DND-41 (cell line): ENCODE results near the gene SMG6.

Experiments used
- EZH2 ChIP-seq: IDR thresholded peaks from 3 replicates; pipeline ENCODE4 v1.6.1; 2012; ENCODE audit warnings: borderline replicate concordance, low read depth, mild to moderate bottlenecking, moderate library complexity, low read length, inconsistent platforms; ENCODE audit not compliant: severe bottlenecking
- TF ChIP-seq, protein P1 (sequence below): IDR thresholded peaks from 2 replicates; pipeline ENCODE4 v1.5.1; 2012; ENCODE audit warnings: borderline replicate concordance, low read length, moderate library complexity, mild to moderate bottlenecking; ENCODE audit not compliant: poor library complexity, severe bottlenecking; ENCODE audit errors: extremely low read depth

DNA sequence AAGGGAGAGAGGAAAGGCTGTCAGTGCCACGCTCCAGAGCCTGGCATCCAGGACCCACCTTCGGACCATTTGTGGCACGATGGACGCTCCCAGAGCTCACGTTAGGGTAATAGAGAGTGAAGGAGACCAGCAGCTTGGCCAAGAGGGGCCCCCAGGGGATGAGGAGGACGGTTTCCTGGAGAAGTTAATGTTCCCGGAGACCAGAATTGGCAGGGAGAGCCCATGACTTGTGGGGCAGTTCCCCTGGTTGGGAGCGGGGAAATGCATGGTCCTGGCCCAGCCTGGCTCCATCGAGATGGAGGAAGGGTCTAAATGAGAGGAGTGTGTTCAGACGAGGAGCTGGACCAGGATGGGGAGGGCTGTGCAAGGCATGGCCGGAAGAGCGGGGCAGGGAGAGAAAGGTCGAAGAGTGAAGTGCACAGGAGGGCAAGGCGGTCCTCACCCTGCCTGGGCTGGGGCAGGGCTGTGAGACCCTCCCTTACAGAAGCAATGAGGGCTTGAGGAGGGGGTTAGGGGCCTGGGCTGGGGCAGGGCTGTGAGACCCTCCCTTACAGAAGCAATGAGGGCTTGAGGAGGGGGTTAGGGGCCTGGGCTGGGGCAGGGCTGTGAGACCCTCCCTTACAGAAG is 251.5 kb downstream of the SMG6 start:
- TF ChIP-seq, protein P1, sequence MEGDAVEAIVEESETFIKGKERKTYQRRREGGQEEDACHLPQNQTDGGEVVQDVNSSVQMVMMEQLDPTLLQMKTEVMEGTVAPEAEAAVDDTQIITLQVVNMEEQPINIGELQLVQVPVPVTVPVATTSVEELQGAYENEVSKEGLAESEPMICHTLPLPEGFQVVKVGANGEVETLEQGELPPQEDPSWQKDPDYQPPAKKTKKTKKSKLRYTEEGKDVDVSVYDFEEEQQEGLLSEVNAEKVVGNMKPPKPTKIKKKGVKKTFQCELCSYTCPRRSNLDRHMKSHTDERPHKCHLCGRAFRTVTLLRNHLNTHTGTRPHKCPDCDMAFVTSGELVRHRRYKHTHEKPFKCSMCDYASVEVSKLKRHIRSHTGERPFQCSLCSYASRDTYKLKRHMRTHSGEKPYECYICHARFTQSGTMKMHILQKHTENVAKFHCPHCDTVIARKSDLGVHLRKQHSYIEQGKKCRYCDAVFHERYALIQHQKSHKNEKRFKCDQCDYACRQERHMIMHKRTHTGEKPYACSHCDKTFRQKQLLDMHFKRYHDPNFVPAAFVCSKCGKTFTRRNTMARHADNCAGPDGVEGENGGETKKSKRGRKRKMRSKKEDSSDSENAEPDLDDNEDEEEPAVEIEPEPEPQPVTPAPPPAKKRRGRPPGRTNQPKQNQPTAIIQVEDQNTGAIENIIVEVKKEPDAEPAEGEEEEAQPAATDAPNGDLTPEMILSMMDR: no peak
- TF ChIP-seq EZH2: peak; percentile 7
